ENCODE measurements around the gene RRN3. TPM values are rescaled to one million over a fixed set of nuclear protein-coding genes. Genes with fewer than 3 reads are reported as not detected.
"Not testable (repeated sequence)": the region's sequence is repeated elsewhere in the genome, so short reads cannot be mapped to it uniquely, and the experiment has no call there.

Gene RRN3
- total and polyA plus RNA-seq, 9 of the 15 experiments (the other 6 are each of a cell fraction or from before 2014, with no cell fraction given) = 22.2 to 49.5 (median 28.4) TPM

- H3K9me1 ChIP-seq (ENCODE audit: control insufficient read depth, insufficient read depth, low read length); H3K79me2 ChIP-seq (ENCODE audit: control insufficient read depth, insufficient read depth, low read length); H4K20me1 ChIP-seq (replicated peaks; ENCODE audit: control insufficient read depth, insufficient read depth, low read length); H2AFZ ChIP-seq (ENCODE audit: low read depth, low read length); H3K4me1 ChIP-seq (replicated peaks in 1 of 2; ENCODE audit: control insufficient read depth in 2 of 2, insufficient read depth in 2 of 2, low read length in 2 of 2); BruUV-seq (replicated peaks); H3K9ac ChIP-seq (ENCODE audit: insufficient read depth in 1 of 2, low read depth in 2 of 2, low read length in 2 of 2); in situ Hi-C loops (cut with MboI); H3K4me2 ChIP-seq (ENCODE audit: insufficient read depth, low read length); POLR2A ChIA-PET; FAIRE-seq; H3K4me3 ChIP-seq; H3K9me3 ChIP-seq (replicated peaks; ENCODE audit: control insufficient read depth, insufficient read depth, low read depth, low read length); DNase-seq (ENCODE audit: extremely low read depth in 1 of 4, low spot score in 3 of 4); intact Hi-C loops (cut with micrococcal nuclease); H3K27ac ChIP-seq (ENCODE audit: extremely low read depth, low read depth, low read length); H3K27me3 ChIP-seq (ENCODE audit: control insufficient read depth in 2 of 2, insufficient read depth in 2 of 2, low read length in 2 of 2); CTCF ChIA-PET (ENCODE audit: low intra/inter-chr PET ratio); H3K36me3 ChIP-seq (ENCODE audit: control insufficient read depth, insufficient read depth, low read length); ATAC-seq: not testable (repeated sequence)
- WGBS (ENCODE audit: insufficient coverage, low coverage, missing lambda C conversion rate) = 93% methylated on average over 6 of the region's 50 CpGs
Observed at GRCh38 chr16:15135483-15136360, 41.6 kb upstream of the RRN3 start.

GRCh38 chr16:15134752-15135482 lies 40.8 kb upstream of the RRN3 start:
- FAIRE-seq; in situ Hi-C loops (cut with MboI); POLR2A ChIA-PET; ATAC-seq; intact Hi-C loops (cut with micrococcal nuclease); H3K4me1 ChIP-seq (replicated peaks in 1 of 2; ENCODE audit: control insufficient read depth in 2 of 2, insufficient read depth in 2 of 2, low read length in 2 of 2); DNase-seq (ENCODE audit: extremely low read depth in 1 of 4, low spot score in 3 of 4); H3K79me2 ChIP-seq (ENCODE audit: control insufficient read depth, insufficient read depth, low read length); H3K9me3 ChIP-seq (replicated peaks; ENCODE audit: control insufficient read depth, insufficient read depth, low read depth, low read length); H3K4me2 ChIP-seq (ENCODE audit: insufficient read depth, low read length); H3K9me1 ChIP-seq (ENCODE audit: control insufficient read depth, insufficient read depth, low read length); H4K20me1 ChIP-seq (replicated peaks; ENCODE audit: control insufficient read depth, insufficient read depth, low read length); BruUV-seq (replicated peaks); H3K27ac ChIP-seq (ENCODE audit: extremely low read depth, low read depth, low read length); CTCF ChIA-PET (ENCODE audit: low intra/inter-chr PET ratio); H3K27me3 ChIP-seq (ENCODE audit: control insufficient read depth in 2 of 2, insufficient read depth in 2 of 2, low read length in 2 of 2); H2AFZ ChIP-seq (ENCODE audit: low read depth, low read length); H3K36me3 ChIP-seq (ENCODE audit: control insufficient read depth, insufficient read depth, low read length); H3K4me3 ChIP-seq; H3K9ac ChIP-seq (ENCODE audit: insufficient read depth in 1 of 2, low read depth in 2 of 2, low read length in 2 of 2): not testable (repeated sequence)
- 96% methylated on average over 12 of the region's 33 CpGs for WGBS (ENCODE audit: insufficient coverage, low coverage, missing lambda C conversion rate)

GRCh38 chr16:15133554-15133953 lies 39.5 kb upstream of the RRN3 start:
- H3K27me3 ChIP-seq (ENCODE audit: control insufficient read depth in 2 of 2, insufficient read depth in 2 of 2, low read length in 2 of 2); BruUV-seq (replicated peaks); H3K4me3 ChIP-seq; DNase-seq (ENCODE audit: extremely low read depth in 1 of 4, low spot score in 3 of 4); H3K4me2 ChIP-seq (ENCODE audit: insufficient read depth, low read length); H3K79me2 ChIP-seq (ENCODE audit: control insufficient read depth, insufficient read depth, low read length); H3K9me1 ChIP-seq (ENCODE audit: control insufficient read depth, insufficient read depth, low read length); H4K20me1 ChIP-seq (replicated peaks; ENCODE audit: control insufficient read depth, insufficient read depth, low read length); H3K27ac ChIP-seq (ENCODE audit: extremely low read depth, low read depth, low read length); FAIRE-seq; POLR2A ChIA-PET; intact Hi-C loops (cut with micrococcal nuclease); H3K9ac ChIP-seq (ENCODE audit: insufficient read depth in 1 of 2, low read depth in 2 of 2, low read length in 2 of 2); H3K36me3 ChIP-seq (ENCODE audit: control insufficient read depth, insufficient read depth, low read length); CTCF ChIA-PET (ENCODE audit: low intra/inter-chr PET ratio); H2AFZ ChIP-seq (ENCODE audit: low read depth, low read length); H3K4me1 ChIP-seq (replicated peaks in 1 of 2; ENCODE audit: control insufficient read depth in 2 of 2, insufficient read depth in 2 of 2, low read length in 2 of 2); H3K9me3 ChIP-seq (replicated peaks; ENCODE audit: control insufficient read depth, insufficient read depth, low read depth, low read length); in situ Hi-C loops (cut with MboI); ATAC-seq: not testable (repeated sequence)
- 92% methylated on average over 10 of the region's 31 CpGs for WGBS (ENCODE audit: insufficient coverage, low coverage, missing lambda C conversion rate)
